ENCODE results near the gene HINT2.

Gene HINT2

DNA sequence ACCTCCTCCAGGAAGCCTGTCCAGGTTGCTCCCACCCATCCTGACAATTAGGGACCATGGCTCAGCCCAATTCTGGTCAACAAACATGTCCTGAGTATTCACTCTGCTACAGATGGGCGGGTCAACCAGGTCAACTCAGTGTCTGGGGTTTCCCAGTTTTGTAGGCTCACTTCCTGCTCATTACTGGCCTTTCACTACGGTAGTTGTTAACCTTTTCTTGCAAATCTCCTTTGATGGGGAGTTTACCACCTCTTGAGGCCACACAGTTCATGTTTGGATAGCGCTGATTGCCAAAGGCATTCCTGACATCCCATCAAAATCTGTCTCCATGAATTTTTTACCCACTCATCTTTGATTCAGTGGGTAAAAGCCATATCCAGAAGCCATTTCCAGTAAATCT, 28.0 kb upstream of the HINT2 start:
- Histone ChIP-seq H4K20me1 (ENCODE audit: insufficient read depth, low read length, poor library complexity, severe bottlenecking) (no peaks in the 10 kb centered on the region), H3K9ac (ENCODE audit: low read depth, low read length, poor library complexity, severe bottlenecking) (no peak overlapping the region), H3K4me3 (ENCODE audit: low read length, poor library complexity, severe bottlenecking) (no peak overlapping the region), H3K79me2 (ENCODE audit: insufficient read depth, low read length) (no peaks in the 10 kb centered on the region), H3K4me2 (ENCODE audit: low read depth, low read length, poor library complexity, severe bottlenecking) (no peak overlapping the region), H3K36me3 (ENCODE audit: insufficient read depth, low read length) (no peaks in the 10 kb centered on the region), H3K4me1 (ENCODE audit: insufficient read depth, low read length, poor library complexity, severe bottlenecking) (peaks cover 4% of the 10 kb centered on the region), H3K27me3 (ENCODE audit: insufficient read depth, low read length, poor library complexity, severe bottlenecking) (no peaks in the 10 kb centered on the region), H3F3A (ENCODE audit: low read depth) (no peaks in the 10 kb centered on the region), H2AFZ (ENCODE audit: low read length) (no peak overlapping the region), H3K9me3 (ENCODE audit: insufficient read depth, low read depth, low read length) (no peaks in the 10 kb centered on the region), H3K9me2 (replicated peaks; ENCODE audit: low read depth, low read length) (no peaks in the 10 kb centered on the region)
- TF ChIP-seq, protein P1, sequence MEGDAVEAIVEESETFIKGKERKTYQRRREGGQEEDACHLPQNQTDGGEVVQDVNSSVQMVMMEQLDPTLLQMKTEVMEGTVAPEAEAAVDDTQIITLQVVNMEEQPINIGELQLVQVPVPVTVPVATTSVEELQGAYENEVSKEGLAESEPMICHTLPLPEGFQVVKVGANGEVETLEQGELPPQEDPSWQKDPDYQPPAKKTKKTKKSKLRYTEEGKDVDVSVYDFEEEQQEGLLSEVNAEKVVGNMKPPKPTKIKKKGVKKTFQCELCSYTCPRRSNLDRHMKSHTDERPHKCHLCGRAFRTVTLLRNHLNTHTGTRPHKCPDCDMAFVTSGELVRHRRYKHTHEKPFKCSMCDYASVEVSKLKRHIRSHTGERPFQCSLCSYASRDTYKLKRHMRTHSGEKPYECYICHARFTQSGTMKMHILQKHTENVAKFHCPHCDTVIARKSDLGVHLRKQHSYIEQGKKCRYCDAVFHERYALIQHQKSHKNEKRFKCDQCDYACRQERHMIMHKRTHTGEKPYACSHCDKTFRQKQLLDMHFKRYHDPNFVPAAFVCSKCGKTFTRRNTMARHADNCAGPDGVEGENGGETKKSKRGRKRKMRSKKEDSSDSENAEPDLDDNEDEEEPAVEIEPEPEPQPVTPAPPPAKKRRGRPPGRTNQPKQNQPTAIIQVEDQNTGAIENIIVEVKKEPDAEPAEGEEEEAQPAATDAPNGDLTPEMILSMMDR (conservative IDR thresholded peaks at IDR 0.05; ENCODE audit: low read length) = no peak
- no peak for TF ChIP-seq EZH2phosphoT487 (IDR thresholded peaks at IDR 0.05; ENCODE audit: borderline replicate concordance)

DNA sequence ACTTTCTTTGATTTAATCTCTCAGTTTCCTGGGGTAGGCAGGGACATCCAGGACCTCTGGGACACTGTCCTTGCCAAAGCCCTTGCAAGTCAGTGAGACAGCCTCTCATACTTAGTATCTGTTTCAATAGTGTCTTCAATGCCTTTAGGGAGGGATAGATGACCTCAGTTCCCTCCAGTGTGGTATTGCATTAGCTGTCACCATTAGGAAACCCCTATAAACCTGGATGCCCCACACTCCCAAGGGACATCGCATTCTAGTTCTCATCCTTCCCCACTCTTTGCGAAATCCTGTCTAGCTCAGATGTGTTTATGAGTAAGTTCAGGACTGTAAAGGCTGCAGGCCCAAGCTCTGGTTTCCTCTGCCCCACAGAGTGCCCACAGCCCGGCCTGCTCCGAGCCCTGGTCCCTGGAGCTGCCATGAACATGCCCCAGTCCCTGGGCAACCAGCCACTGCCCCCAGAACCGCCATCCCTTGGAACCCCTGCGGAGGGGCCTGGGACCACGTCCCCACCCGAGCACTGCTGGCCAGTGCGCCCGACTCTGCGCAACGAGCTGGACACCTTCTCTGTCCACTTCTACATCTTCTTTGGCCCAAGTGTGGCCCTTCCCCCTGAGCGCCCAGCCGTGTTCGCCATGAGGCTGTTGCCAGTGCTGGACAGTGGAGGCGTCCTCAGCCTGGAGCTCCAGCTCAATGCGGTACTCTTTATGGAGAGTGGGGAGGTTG, 27.3 kb upstream of the HINT2 start:
- H3K9me3 ChIP-seq (ENCODE audit: insufficient read depth, low read depth, low read length) = no peaks in the 10 kb centered on the region
- H2AFZ ChIP-seq (ENCODE audit: low read length) = no peak overlapping the region
- peaks cover 4% of the 10 kb centered on the region for H3K4me1 ChIP-seq (ENCODE audit: insufficient read depth, low read length, poor library complexity, severe bottlenecking)
- H3K27me3 ChIP-seq (ENCODE audit: insufficient read depth, low read length, poor library complexity, severe bottlenecking) = no peaks in the 10 kb centered on the region
- H4K20me1 ChIP-seq (ENCODE audit: insufficient read depth, low read length, poor library complexity, severe bottlenecking) = no peaks in the 10 kb centered on the region
- no peak overlapping the region for H3K4me2 ChIP-seq (ENCODE audit: low read depth, low read length, poor library complexity, severe bottlenecking)
- no peaks in the 10 kb centered on the region for H3K79me2 ChIP-seq (ENCODE audit: insufficient read depth, low read length)
- H3K9ac ChIP-seq (ENCODE audit: low read depth, low read length, poor library complexity, severe bottlenecking) = no peak overlapping the region
- no peak overlapping the region for H3K4me3 ChIP-seq (ENCODE audit: low read length, poor library complexity, severe bottlenecking)
- H3F3A ChIP-seq (ENCODE audit: low read depth) = no peaks in the 10 kb centered on the region
- H3K36me3 ChIP-seq (ENCODE audit: insufficient read depth, low read length) = no peaks in the 10 kb centered on the region
- TF ChIP-seq, protein P1 (conservative IDR thresholded peaks at IDR 0.05; ENCODE audit: low read length) = no peak
- TF ChIP-seq EZH2phosphoT487 (IDR thresholded peaks at IDR 0.05; ENCODE audit: borderline replicate concordance) = no peak
- H3K9me2 ChIP-seq (replicated peaks; ENCODE audit: low read depth, low read length) = no peaks in the 10 kb centered on the region

DNA sequence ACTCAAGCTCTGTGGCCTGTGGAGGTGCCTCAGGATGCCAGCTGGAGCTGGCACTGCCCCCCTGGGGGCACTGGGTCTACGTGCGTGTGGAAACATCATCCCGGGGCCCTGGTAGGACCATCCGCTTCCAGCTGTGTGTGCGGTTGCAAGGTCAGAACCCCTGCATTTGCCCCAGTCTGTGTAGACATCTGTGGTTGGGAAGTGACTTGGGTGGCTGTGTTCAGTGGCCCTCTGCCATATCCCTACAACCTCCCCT, 26.7 kb upstream of the HINT2 start:
- Histone ChIP-seq H3K27me3 (ENCODE audit: insufficient read depth, low read length, poor library complexity, severe bottlenecking) (no peaks in the 10 kb centered on the region), H3K9me2 (replicated peaks; ENCODE audit: low read depth, low read length) (no peaks in the 10 kb centered on the region), H3K9me3 (ENCODE audit: insufficient read depth, low read depth, low read length) (no peaks in the 10 kb centered on the region), H2AFZ (ENCODE audit: low read length) (no peak overlapping the region), H3K4me1 (ENCODE audit: insufficient read depth, low read length, poor library complexity, severe bottlenecking) (peaks cover 4% of the 10 kb centered on the region), H3K9ac (ENCODE audit: low read depth, low read length, poor library complexity, severe bottlenecking) (no peak overlapping the region), H3K4me3 (ENCODE audit: low read length, poor library complexity, severe bottlenecking) (no peak overlapping the region), H3K36me3 (ENCODE audit: insufficient read depth, low read length) (no peaks in the 10 kb centered on the region), H3K79me2 (ENCODE audit: insufficient read depth, low read length) (no peaks in the 10 kb centered on the region), H3K4me2 (ENCODE audit: low read depth, low read length, poor library complexity, severe bottlenecking) (no peak overlapping the region), H3F3A (ENCODE audit: low read depth) (no peaks in the 10 kb centered on the region), H4K20me1 (ENCODE audit: insufficient read depth, low read length, poor library complexity, severe bottlenecking) (no peaks in the 10 kb centered on the region)
- TF ChIP-seq, protein P1 (conservative IDR thresholded peaks at IDR 0.05; ENCODE audit: low read length) = no peak
- TF ChIP-seq EZH2phosphoT487 (IDR thresholded peaks at IDR 0.05; ENCODE audit: borderline replicate concordance) = no peak

All from Loucy (cell line).